Gastroesophageal sphincter (tissue), 3 donors: ENCODE data around the gene PSEN2.

Source experiments
- EP300 ChIP-seq: sonication (generic); formaldehyde crosslinking; IDR thresholded peaks from one replicate; pipeline ENCODE4 v1.6.1; 2017; ENCODE audit warnings: antibody characterized with exemption, mild to moderate bottlenecking
- POLR2A ChIP-seq, 2 donors: fragments of 450-650 bp; IDR thresholded peaks; one replicate each; pipeline ENCODE4 v1.6.1; 2017; ENCODE audit warnings: antibody characterized with exemption in 2 of 2, mild to moderate bottlenecking in 2 of 2, moderate library complexity in 1 of 2
- TF ChIP-seq, protein P1 (sequence below), 4 experiments: fragments of 200-600 bp in 2 of 4; fragments of 450-650 bp in 2 of 4; sonication (generic) in 1 of 4; IDR thresholded peaks; one replicate each; pipeline ENCODE4 v1.5.1; 2017 to 2019; ENCODE audit warnings: antibody characterized with exemption in 4 of 4, mild to moderate bottlenecking in 2 of 4, moderate library complexity in 2 of 4

DNA sequence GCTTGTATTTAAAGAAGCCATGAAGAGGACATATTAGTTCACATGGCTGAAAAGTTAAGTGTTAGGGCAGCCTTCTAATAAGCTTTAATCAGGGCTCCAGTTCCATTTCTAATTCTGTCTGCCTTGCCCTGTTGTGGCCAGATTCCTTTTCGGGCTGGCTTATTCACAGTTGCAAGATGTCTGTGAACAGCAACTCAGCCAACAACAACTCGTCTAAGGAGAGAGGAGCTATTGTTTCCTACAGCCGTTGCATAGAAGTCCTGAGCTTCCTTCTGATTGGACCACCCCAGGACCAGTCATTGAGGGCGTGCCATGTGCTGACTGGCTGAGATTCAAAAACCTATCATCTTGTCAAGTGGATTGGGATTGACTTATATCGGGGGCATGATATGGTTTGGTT is 51.1 kb downstream of the PSEN2 start:
- TF ChIP-seq, protein P1, sequence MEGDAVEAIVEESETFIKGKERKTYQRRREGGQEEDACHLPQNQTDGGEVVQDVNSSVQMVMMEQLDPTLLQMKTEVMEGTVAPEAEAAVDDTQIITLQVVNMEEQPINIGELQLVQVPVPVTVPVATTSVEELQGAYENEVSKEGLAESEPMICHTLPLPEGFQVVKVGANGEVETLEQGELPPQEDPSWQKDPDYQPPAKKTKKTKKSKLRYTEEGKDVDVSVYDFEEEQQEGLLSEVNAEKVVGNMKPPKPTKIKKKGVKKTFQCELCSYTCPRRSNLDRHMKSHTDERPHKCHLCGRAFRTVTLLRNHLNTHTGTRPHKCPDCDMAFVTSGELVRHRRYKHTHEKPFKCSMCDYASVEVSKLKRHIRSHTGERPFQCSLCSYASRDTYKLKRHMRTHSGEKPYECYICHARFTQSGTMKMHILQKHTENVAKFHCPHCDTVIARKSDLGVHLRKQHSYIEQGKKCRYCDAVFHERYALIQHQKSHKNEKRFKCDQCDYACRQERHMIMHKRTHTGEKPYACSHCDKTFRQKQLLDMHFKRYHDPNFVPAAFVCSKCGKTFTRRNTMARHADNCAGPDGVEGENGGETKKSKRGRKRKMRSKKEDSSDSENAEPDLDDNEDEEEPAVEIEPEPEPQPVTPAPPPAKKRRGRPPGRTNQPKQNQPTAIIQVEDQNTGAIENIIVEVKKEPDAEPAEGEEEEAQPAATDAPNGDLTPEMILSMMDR (IDR thresholded peaks at IDR 0.05) = no peak
- TF ChIP-seq EP300 (no peak), POLR2A (IDR thresholded peaks at IDR 0.05) (no peak)
